ENCODE results near the gene CELF3.

The CELF3 gene

GRCh38 chr1:151704246-151704645, 12.4 kb downstream of the CELF3 start:
- Histone ChIP-seq H2AFZ (ENCODE audit: low read depth) (no peak overlapping the region), H3K27ac (no peak overlapping the region), H3K4me3 (IDR thresholded peaks at IDR 0.05; ENCODE audit: insufficient read depth, low read depth, low read length) (no peak overlapping the region), H3K79me2 (ENCODE audit: insufficient read depth, low read depth) (no peaks in the 10 kb centered on the region), H3K4me2 (no peak overlapping the region), H3K36me3 (ENCODE audit: insufficient read depth) (no peaks in the 10 kb centered on the region), H3K9ac (no peak overlapping the region), H3K4me1 (ENCODE audit: low read depth, poor library complexity, severe bottlenecking) (no peaks in the 10 kb centered on the region), H3K27me3 (ENCODE audit: insufficient read depth, low read depth) (peaks cover 10% of the 10 kb centered on the region; the same call in 1 of the 2 replicates), H4K20me1 (ENCODE audit: insufficient read depth) (no peaks in the 10 kb centered on the region)
- TF ChIP-seq, protein P1, sequence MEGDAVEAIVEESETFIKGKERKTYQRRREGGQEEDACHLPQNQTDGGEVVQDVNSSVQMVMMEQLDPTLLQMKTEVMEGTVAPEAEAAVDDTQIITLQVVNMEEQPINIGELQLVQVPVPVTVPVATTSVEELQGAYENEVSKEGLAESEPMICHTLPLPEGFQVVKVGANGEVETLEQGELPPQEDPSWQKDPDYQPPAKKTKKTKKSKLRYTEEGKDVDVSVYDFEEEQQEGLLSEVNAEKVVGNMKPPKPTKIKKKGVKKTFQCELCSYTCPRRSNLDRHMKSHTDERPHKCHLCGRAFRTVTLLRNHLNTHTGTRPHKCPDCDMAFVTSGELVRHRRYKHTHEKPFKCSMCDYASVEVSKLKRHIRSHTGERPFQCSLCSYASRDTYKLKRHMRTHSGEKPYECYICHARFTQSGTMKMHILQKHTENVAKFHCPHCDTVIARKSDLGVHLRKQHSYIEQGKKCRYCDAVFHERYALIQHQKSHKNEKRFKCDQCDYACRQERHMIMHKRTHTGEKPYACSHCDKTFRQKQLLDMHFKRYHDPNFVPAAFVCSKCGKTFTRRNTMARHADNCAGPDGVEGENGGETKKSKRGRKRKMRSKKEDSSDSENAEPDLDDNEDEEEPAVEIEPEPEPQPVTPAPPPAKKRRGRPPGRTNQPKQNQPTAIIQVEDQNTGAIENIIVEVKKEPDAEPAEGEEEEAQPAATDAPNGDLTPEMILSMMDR (conservative IDR thresholded peaks at IDR 0.05; ENCODE audit: low read depth, low read length) = no peak

GRCh38 chr1:151703813-151704212, 12.8 kb downstream of the CELF3 start:
- no peak overlapping the region for H3K4me3 ChIP-seq (IDR thresholded peaks at IDR 0.05; ENCODE audit: insufficient read depth, low read depth, low read length)
- H4K20me1 ChIP-seq (ENCODE audit: insufficient read depth) = no peaks in the 10 kb centered on the region
- H3K4me2 ChIP-seq = no peak overlapping the region
- H3K79me2 ChIP-seq (ENCODE audit: insufficient read depth, low read depth) = no peaks in the 10 kb centered on the region
- TF ChIP-seq, protein P1 (conservative IDR thresholded peaks at IDR 0.05; ENCODE audit: low read depth, low read length) = no peak
- H3K4me1 ChIP-seq (ENCODE audit: low read depth, poor library complexity, severe bottlenecking) = no peaks in the 10 kb centered on the region
- no peak overlapping the region for H3K9ac ChIP-seq
- H3K27ac ChIP-seq = no peak overlapping the region
- no peak overlapping the region for H2AFZ ChIP-seq (ENCODE audit: low read depth)
- H3K36me3 ChIP-seq (ENCODE audit: insufficient read depth) = no peaks in the 10 kb centered on the region
- H3K27me3 ChIP-seq (ENCODE audit: insufficient read depth, low read depth) = peaks cover 5% of the 10 kb centered on the region; the same call in 1 of the 2 replicates

- H3K36me3 ChIP-seq (ENCODE audit: insufficient read depth) = no peaks in the 10 kb centered on the region
- no peak overlapping the region for H3K27ac ChIP-seq
- no peaks in the 10 kb centered on the region; the same call in 1 of the 2 replicates for H3K27me3 ChIP-seq (ENCODE audit: insufficient read depth, low read depth)
- no peak overlapping the region for H3K9ac ChIP-seq
- H3K4me2 ChIP-seq = no peak overlapping the region
- TF ChIP-seq, protein P1 (conservative IDR thresholded peaks at IDR 0.05; ENCODE audit: low read depth, low read length) = no peak
- H2AFZ ChIP-seq (ENCODE audit: low read depth) = no peak overlapping the region
- no peaks in the 10 kb centered on the region for H3K79me2 ChIP-seq (ENCODE audit: insufficient read depth, low read depth)
- H3K4me3 ChIP-seq (IDR thresholded peaks at IDR 0.05; ENCODE audit: insufficient read depth, low read depth, low read length) = no peak overlapping the region
- no peaks in the 10 kb centered on the region for H3K4me1 ChIP-seq (ENCODE audit: low read depth, poor library complexity, severe bottlenecking)
- no peaks in the 10 kb centered on the region for H4K20me1 ChIP-seq (ENCODE audit: insufficient read depth)
Measured at GRCh38 chr1:151702936-151703335, 13.7 kb downstream of the CELF3 start.

DNA sequence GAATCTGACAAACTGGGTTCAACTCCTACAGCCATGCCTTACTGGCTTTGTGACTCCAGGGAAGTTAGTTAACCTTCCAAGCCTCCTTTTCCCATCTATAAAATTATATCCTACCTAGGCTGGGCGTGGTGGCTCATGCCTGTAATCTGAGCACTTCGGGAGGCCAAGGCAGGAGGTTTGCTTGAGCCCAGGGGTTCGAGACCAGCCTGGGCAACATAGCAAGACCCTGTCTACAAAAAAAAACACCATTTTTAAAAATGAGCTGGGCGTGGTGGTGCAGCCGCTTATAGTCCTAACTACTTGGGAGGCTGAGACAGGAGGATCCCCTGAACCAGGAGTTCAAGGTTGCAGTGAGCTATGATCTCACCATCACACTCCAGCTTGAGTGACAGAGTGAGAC, 15.1 kb downstream of the CELF3 start:
- Histone ChIP-seq H3K4me2 (no peak overlapping the region), H3K36me3 (ENCODE audit: insufficient read depth) (no peaks in the 10 kb centered on the region), H3K4me3 (IDR thresholded peaks at IDR 0.05; ENCODE audit: insufficient read depth, low read depth, low read length) (no peak overlapping the region), H3K27me3 (ENCODE audit: insufficient read depth, low read depth) (no peaks in the 10 kb centered on the region), H3K4me1 (ENCODE audit: low read depth, poor library complexity, severe bottlenecking) (no peaks in the 10 kb centered on the region), H2AFZ (ENCODE audit: low read depth) (no peak overlapping the region), H3K27ac (no peak overlapping the region), H4K20me1 (ENCODE audit: insufficient read depth) (no peaks in the 10 kb centered on the region), H3K9ac (no peak overlapping the region), H3K79me2 (ENCODE audit: insufficient read depth, low read depth) (no peaks in the 10 kb centered on the region)
- TF ChIP-seq, protein P1 (conservative IDR thresholded peaks at IDR 0.05; ENCODE audit: low read depth, low read length) = no peak

All from KMS-11 (cell line).